ENCODE data around the gene ENO4.

Gene ENO4

GRCh38 chr10:116870949-116871348 is 21.6 kb downstream of the ENO4 start:
- DNase-seq, result no peak

- no peak for DNase-seq
Observed at GRCh38 chr10:116873134-116873533, 23.8 kb downstream of the ENO4 start.

GRCh38 chr10:116875897-116876296 is 26.6 kb downstream of the ENO4 start:
- no peak for DNase-seq

GRCh38 chr10:116877391-116877790 is 28.1 kb downstream of the ENO4 start:
- no peak for DNase-seq

- DNase-seq, result no peak
Observed at GRCh38 chr10:116878123-116878522, 28.8 kb downstream of the ENO4 start.

- no peak for DNase-seq
Observed at GRCh38 chr10:116879817-116880216, 30.5 kb downstream of the ENO4 start.

- DNase-seq, result no peak
Observed at GRCh38 chr10:116880716-116881482, 31.6 kb downstream of the ENO4 start.

GRCh38 chr10:116882639-116883038 is 33.3 kb downstream of the ENO4 start:
- DNase-seq, result no peak

- no peak for DNase-seq
Observed at GRCh38 chr10:116886772-116887171, 37.5 kb downstream of the ENO4 start.

- DNase-seq, result no peak
Observed at GRCh38 chr10:116888380-116889055, 39.2 kb downstream of the ENO4 start.

GRCh38 chr10:116889066-116889465 is 39.8 kb downstream of the ENO4 start:
- no peak for DNase-seq

- DNase-seq, result peak; percentile 79
Observed at GRCh38 chr10:116891208-116891607, 41.9 kb downstream of the ENO4 start.

GRCh38 chr10:116892907-116893685 is 43.8 kb downstream of the ENO4 start:
- peak; percentile 86 for DNase-seq

- no peak for DNase-seq
Observed at GRCh38 chr10:116893686-116894037, 44.4 kb downstream of the ENO4 start.

- DNase-seq, result no peak
Observed at GRCh38 chr10:116899626-116900025, 50.3 kb downstream of the ENO4 start.

- no peak for DNase-seq
Observed at GRCh38 chr10:116905845-116906210, 56.5 kb downstream of the ENO4 start.

- DNase-seq, result peak; percentile 45
Observed at GRCh38 chr10:116907245-116907987, 58.1 kb downstream of the ENO4 start.

- DNase-seq, result no peak
Observed at GRCh38 chr10:116909307-116909706, 60.0 kb downstream of the ENO4 start.

GRCh38 chr10:116910910-116911309 is 61.6 kb downstream of the ENO4 start:
- no peak for DNase-seq

GRCh38 chr10:116912162-116912561 is 62.9 kb downstream of the ENO4 start:
- no peak for DNase-seq

- DNase-seq, result no peak
Observed at GRCh38 chr10:116913695-116914094, 64.4 kb downstream of the ENO4 start.

- DNase-seq, result no peak
Observed at GRCh38 chr10:116915340-116915739, 66.0 kb downstream of the ENO4 start.

- no peak for DNase-seq
Observed at GRCh38 chr10:116917481-116917880, 68.2 kb downstream of the ENO4 start.

All from NCI-H2227 treated with DMSO at 0.1 percent for 48 hours (cell line).